HG03103 (cell line): ENCODE measurements around the gene ARRDC4.

Source experiments
- ATAC-seq: cut with Tn5 transposase; IDR thresholded peaks from one replicate; pipeline ENCODE4 v1.9.1; 2021; ENCODE audit warnings: low read depth; ENCODE audit not compliant: unreplicated experiment

The ARRDC4 gene

DNA sequence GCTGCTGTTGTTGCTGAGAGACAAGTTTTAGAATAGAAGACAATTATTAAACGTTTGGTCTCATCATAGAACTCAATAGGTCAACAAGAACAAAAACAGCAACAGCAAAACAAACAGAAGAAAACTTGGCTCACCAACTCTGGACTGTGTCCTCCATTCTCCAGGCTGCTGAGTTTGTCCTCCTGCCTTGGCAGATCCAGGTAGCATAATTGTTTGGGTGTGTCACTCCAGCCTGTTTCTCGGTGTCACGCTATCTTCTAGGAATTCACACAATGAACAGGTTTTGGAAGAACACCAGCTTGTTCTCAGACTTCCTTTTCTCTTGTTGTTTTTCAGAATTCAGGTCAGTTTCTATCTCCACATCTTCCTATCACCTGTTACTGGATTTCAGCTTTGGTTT lies 34.7 kb downstream of the ARRDC4 start:
- ATAC-seq, result no peak

DNA sequence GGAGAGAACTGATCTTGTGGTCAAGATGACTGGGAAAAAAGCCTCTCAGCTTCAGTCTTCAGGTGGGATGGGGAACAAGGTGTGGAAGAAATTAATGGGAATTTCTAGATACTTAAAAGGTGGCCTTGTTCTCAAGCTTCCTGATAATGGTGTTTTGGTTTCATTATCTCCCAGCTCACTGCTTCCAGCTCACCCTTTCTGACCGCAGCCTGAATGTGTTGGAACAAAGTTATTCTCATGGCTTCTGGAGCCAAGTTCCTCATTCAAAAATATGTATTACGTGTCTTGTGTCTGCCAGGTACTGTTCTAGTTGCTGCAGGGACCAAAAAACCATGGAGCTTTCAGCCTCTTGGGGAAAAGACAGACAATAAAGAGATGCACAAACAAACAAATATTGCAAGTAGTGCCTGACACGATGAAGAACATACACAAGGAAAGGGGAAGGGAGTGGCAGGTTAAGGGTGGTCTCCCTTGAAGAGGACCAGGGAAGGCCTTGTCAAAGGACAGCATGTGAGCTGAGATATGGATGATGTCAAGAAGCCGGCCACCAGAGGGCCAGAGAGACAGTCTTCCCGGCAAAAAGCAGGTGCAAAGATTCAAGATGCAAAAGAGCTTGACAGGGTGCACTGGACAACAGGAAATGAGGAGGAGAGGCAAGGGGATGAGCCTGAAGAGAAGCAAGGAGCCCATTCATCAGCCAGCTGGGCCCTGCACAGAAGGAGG lies 35.5 kb downstream of the ARRDC4 start:
- ATAC-seq, result no peak

DNA sequence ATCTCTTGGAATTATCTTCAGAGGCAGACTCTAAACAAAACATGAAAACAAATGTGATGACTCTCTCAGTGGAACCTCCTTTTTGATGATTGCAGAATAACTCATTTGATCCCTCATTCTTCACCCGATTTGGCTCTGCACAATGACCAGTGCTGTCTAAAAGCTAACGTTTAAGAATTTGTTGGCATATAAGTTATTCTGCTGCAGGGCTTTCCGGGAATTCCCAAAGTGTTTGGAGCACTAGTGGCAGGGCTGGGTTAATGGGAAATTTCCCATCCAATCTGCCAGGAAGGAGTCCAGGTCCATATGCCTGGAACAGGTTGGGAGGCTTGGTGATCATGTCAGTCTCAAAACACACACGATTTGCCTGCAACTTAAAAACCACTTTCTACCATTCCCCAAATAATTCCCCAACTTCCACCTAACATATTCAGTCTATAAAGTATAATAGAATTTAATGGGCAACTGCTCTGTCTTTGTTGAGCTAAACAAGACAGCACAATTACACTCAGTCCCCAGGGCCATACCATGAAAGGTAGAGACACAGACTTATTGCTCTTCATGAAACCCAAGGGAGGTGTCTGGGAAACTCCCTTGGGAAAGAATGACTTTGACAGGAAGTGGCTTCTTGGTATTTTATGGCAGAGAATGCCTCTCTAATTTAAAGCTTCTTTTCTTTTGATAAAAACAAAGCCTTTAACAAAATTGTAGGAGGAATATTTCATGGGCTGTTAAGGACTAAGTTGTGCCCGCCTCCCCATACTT lies 38.0 kb downstream of the ARRDC4 start:
- ATAC-seq, result no peak

DNA sequence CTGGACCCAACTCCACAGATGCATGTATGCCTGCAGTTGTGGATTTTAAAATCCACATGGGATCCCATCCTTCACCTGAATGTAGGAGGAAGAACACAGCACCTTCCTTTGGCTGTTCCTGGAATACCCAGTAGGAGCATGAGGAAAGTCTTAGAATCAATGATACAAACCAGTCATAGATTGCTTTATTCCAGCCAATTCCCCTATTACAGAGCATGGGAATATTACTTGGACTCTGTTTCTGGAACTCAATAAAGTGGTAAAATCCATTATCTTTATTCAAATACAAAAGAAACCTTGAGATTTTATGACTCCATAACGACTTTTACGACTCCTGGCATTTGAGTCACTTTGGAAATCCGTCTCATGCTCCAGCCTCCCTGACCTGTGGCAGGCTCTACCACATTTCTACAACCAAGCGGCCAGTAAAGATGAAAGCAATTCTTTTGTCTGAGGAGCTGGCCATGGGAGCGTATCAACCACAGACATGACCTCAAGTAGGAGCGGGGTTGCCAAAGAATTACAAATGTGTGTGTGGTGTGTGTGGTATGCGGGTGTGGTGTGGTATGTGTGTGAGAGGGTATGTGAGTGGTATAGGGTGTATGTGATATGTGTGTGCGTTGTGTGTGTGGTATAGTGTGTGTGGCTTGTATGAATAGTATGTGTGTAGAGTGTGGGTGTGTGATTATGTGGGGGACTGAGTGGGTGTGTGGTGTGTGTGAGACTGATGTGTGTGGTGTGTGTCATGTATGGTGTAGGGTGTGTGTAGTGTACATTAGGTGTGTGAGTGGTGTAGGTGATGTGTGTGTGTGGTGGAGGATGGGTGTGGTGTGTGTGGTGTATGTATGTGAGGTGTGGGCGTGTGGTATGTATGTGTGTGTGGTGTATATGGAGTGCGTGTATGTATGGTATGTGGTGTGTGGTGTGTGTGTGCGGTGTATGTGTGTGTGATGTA lies 40.0 kb downstream of the ARRDC4 start:
- no peak for ATAC-seq

DNA sequence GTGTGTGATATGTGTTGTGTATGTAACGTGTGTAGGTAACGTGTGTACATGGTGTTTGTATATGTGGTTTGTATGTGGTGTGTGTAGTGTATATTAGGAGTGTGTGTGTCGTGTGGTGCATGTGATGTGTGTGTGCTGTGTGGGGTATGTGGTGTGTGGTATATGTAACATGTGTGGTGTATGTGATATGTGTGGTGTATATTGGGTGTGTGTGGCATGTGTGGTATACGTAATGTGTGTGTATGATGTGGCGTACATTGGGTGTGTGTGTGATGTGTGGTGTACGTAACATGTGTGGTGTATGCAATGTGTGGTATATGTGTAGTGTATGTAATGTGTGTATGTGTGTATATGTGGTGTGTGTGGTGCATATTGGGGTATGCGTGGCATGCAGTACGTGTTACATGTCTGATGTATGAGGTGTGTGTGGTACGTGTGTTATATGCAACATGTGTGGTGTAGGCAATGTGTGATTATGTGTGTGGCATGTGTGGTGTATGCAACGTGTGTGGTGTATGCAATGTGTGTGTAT lies 41.2 kb downstream of the ARRDC4 start:
- no peak for ATAC-seq

DNA sequence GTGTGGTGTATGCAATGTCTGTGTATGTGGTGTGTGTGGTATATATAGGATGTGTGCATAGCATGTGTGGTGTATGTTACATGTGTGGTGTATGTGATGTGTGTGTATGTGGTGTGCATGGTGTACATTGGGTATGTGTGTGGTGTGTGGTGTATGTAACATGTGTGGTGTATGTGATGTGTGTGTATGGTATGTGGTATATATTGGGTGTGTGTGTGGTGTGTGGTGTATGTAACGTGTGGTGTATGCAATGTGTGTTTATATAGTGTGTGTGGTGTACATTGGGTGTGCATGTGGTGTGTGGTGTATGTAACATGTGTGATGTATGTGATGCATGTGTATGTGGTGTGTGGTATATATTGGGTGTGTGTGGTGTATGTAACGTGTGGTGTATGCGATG lies 41.9 kb downstream of the ARRDC4 start:
- ATAC-seq, result no peak

DNA sequence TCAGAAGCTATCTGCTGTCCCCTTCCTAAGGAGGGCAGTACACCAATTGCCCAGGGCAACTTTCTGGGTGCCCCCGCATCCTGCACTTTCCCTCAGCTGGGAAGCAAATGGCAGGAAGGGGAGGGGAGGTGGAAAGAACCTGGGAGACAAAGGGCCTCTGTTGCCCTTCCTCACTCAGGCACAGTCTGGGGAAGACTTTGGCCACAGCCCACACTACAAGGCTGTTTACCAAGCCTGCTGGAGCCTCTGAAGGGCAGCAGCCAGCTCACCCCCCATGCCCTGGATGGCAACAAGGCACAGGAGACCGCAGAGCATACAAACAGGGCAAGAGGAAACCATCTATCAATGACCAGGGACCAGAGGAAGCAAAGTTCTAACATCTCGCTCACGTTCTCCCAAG lies 42.4 kb downstream of the ARRDC4 start:
- no peak for ATAC-seq

DNA sequence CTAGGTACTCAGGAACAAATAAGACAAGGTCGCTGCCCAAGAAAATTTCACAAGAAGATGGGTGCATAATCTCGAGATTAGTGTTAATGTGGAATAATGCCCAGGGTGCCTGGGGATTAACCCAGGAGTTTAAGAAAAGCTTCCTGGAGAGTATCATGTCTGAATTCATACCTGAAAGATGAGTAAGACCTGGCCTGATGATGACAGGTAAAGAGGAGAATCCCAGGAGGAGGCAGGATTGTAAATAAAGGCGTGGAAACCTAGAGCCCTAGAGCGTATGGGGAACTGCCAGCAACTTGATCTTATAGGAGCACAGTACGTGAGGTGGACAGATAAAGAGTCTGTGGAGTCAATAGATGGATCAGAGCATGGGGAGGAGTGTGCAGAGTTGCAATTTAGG lies 43.0 kb downstream of the ARRDC4 start:
- no peak for ATAC-seq

DNA sequence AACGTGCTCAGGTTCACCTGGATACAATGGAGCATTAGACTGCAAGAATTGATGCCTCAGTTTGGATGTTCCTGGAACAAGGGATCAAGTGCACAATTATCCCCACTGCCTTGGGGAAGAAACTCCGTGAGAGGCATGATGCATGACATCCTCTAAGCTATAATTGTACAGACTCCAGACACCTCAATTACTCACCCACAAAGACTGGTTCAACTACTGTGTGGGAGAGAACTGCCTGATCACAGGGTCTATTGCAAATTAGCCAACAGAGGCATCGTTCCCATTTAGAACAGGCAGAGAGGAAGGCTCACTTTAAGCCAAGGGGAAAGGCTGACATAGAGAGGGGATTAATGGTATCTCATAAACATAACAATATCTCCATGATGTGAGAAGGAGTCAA lies 43.5 kb downstream of the ARRDC4 start:
- ATAC-seq, result no peak

DNA sequence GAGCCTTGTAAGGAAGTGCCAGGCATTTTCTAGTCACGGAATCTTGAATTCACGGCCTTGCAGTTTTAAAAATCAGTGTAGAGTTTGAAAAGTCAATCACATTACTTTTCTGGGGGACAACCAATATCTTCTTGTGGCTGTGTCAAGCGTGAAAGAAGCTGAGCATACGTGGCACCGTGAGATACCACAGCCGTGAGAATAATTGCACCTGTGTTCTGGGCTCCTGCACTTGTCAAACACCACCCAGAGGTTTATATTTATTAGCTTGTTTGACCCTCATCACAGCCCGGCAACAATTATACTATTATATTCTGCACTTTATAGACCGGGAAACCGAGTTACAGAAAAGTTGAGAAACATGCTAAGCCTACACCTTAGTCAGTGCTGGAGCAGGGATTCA lies 45.2 kb downstream of the ARRDC4 start:
- ATAC-seq, result no peak

DNA sequence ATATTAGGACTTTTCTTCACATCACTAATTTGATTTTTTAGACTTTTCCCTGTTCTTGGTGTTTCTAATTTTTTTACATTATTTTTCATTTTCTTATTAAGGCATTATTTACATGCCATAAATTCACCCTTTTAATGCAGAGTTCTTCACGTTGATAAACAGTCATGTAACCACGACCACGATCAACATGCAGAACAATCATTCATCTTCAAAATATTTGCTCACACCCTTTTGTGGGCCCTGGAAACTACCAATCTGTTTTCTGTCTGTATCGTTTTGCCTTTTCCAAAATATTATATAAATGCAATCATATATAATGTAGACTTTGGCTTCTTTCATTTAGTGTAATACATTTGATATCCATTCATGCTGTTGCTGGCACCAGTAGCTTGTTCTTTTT lies 48.7 kb downstream of the ARRDC4 start:
- ATAC-seq, result no peak

DNA sequence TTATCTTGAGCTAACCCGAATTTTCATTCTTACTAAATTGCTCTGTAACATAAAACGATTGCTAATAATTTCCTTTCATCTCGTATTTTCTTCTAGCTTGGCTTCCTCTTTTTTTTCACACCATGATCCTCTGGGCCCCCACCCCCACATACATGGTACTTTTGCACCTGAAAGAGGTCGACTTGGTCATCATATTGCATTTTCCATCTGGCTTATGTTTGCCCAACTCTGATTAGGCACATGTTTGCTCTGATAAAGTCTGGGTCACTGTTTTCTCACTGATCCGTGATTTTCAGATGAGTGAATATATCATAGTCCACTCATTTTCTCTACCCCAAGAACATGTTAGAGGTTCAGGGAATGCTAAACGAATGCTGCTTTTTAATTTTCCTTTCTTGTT lies 49.5 kb downstream of the ARRDC4 start:
- ATAC-seq, result no peak

DNA sequence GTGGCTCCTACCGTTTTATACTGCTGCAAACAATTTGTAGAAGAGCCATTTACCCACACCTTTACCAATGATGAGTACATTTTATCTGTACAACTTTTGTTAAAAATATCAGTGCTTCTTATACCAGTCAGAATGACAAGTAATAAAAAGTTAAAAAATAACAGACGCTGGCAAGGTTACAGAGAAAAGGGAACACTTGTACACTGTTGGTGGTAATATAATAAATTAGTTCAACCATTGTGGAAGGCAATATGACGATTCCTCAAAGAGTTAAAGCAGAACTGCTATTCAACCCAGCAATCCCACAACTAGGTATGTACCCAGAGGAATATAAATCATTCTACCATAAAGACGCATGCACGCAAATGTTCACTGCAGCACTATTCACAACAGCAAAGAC lies 51.9 kb downstream of the ARRDC4 start:
- no peak for ATAC-seq

DNA sequence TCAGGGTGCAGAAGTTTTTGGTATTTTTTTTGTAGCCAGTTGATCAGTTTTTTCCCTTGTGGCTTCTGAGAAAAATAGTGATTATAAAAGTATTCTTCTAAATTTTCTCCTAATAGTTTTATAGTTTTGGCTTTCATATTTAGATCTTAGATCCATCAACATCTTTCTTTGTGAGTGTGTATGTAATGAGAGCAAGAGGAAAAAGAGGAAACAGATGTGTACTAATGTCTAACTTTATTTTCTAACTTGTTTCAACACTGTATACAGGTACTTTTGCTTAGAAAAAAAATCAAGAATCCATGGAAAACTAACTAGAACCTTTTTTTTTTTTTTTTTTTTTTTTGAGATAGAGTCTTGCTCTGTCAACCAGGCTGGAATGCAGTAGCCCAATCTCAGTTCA lies 53.1 kb downstream of the ARRDC4 start:
- ATAC-seq, result no peak

DNA sequence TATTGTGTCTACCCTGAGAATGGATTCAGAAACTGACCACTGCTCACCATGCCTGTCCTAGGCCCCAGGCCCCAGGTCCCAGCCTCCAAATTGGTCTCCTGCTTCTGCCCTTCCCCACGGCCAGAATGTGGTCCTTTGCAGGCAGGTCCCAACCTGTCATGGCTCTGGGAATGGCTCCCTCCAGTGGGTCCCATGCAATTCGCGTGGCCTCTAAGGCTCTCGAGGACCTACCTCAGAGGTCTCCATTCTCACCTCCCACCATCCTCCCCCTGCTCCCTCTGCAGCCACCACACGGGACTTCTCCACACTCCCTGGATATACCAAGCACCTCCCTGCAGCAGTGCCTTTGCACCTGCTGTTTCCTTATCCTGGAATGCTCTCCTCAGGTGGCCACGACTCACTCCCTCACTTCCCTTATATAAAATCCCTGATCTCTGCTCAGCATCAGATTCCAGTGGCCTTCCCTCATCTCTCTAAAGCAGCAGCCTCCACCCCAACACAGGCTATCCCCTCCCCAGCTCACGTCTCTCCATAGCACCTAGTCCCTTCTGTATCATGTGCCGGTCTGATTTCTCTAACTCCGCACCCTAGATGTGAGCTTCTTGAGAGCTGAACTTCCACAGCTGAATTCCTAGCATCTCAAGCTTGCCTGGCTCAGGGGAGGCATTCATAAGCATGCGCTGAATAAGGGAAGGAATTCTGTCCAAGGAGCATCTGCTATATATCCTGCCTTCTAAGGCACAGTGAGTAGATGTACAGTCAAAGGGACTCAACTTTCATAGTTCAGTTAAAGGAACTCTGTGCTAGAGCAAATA lies 56.9 kb downstream of the ARRDC4 start:
- no peak for ATAC-seq

DNA sequence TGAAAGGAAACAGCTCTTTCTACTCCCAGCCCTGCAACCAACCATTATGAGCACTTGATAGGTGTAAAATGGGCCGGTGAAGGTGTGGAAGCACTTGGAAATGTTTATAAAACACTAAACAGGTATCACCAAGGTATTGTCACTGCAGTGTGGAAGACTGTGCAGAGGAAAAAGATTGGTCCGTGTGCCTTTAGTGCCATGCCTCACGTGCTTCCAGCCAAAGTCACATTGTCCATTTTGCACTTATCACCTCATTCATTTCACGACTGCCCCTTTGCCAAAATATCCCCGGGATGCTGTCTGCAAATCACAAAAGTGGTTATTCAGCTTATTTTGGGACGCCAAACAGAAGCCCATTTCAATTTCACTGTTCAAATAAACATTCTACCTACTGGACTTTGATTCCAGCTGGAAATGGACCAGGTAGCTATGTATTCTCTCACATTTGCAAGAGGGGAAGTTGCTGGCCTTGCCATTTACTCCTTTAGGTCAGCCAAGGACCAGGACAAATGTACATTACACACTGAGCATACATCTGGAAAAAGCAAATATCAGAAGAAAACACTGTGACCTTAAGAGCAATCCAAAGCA lies 58.4 kb downstream of the ARRDC4 start:
- no peak for ATAC-seq
